DMS53 treated with DMSO at 0.1 percent for 48 hours (cell line): ENCODE data around the gene EEPD1.

Source experiments
- DNase-seq: peaks from one replicate; lab custom pipeline; 2025; ENCODE audit not compliant: unreplicated experiment; lab: John Stamatoyannopoulos, UW

The EEPD1 gene

GRCh38 chr7:36154255-36155212 is 1.5 kb downstream of the EEPD1 start:
- DNase-seq, result no peak

- no peak for DNase-seq
These were observed 2.8 kb downstream of the EEPD1 start for GRCh38 chr7:36155811-36156361.

- no peak for DNase-seq
These were observed 4.7 kb downstream of the EEPD1 start for GRCh38 chr7:36157527-36158320.

GRCh38 chr7:36158321-36158605 is 5.2 kb downstream of the EEPD1 start:
- no peak for DNase-seq

GRCh38 chr7:36159618-36160017 is 6.6 kb downstream of the EEPD1 start:
- DNase-seq, result no peak

- DNase-seq, result no peak
These were observed 7.3 kb downstream of the EEPD1 start for GRCh38 chr7:36160313-36160712.

GRCh38 chr7:36161996-36162395 is 8.9 kb downstream of the EEPD1 start:
- peak; percentile 22 for DNase-seq

- no peak for DNase-seq
These were observed 12.0 kb downstream of the EEPD1 start for GRCh38 chr7:36165059-36165458.

- DNase-seq, result no peak
These were observed 12.7 kb downstream of the EEPD1 start for GRCh38 chr7:36165802-36166201.

GRCh38 chr7:36167403-36168050 is 14.5 kb downstream of the EEPD1 start:
- DNase-seq, result no peak

GRCh38 chr7:36171503-36171902 is 18.4 kb downstream of the EEPD1 start:
- DNase-seq, result no peak

- DNase-seq, result no peak
These were observed 22.8 kb downstream of the EEPD1 start for GRCh38 chr7:36175886-36176285.

GRCh38 chr7:36176697-36177096 is 23.6 kb downstream of the EEPD1 start:
- DNase-seq, result no peak

- DNase-seq, result no peak
These were observed 27.1 kb downstream of the EEPD1 start for GRCh38 chr7:36180121-36180520.

- DNase-seq, result no peak
These were observed 28.6 kb downstream of the EEPD1 start for GRCh38 chr7:36181668-36182067.

- DNase-seq, result no peak
These were observed 30.0 kb downstream of the EEPD1 start for GRCh38 chr7:36182854-36183604.

GRCh38 chr7:36185092-36185491 is 32.0 kb downstream of the EEPD1 start:
- DNase-seq, result no peak

- DNase-seq, result no peak
These were observed 32.7 kb downstream of the EEPD1 start for GRCh38 chr7:36185756-36186155.

GRCh38 chr7:36186359-36187121 is 33.5 kb downstream of the EEPD1 start:
- DNase-seq, result no peak

GRCh38 chr7:36188266-36188665 is 35.2 kb downstream of the EEPD1 start:
- no peak for DNase-seq
